HFFc6 (cell line): Measurements from ENCODE around the gene SPECC1L. TPM values are rescaled to one million over a fixed set of nuclear protein-coding genes. Genes with fewer than 3 reads are reported as not detected.

Experiments used
- DNase-seq: peaks from one replicate; pipeline ENCODE4 v3.0.0-alpha.2; 2018
- H3K27ac Mint-ChIP-seq: 2 replicates; pipeline ENCODE4 v1.8.0; 2020; ENCODE audit warnings: mild to moderate bottlenecking, mixed read lengths
- H3K27me3 Mint-ChIP-seq: 2 replicates; pipeline ENCODE4 v1.8.0; 2021; ENCODE audit warnings: mild to moderate bottlenecking, moderate library complexity, mixed read lengths; ENCODE audit not compliant: insufficient read depth
- H3K36me3 Mint-ChIP-seq: 2 replicates; pipeline ENCODE4 v1.8.0; 2021; ENCODE audit warnings: low read depth, mixed read lengths
- H3K4me1 Mint-ChIP-seq: 2 replicates; pipeline ENCODE4 v1.8.0; 2020; ENCODE audit warnings: low read depth, mixed read lengths
- H3K4me3 Mint-ChIP-seq: 2 replicates; pipeline ENCODE4 v1.8.0; 2020; ENCODE audit warnings: mild to moderate bottlenecking, moderate library complexity, mixed read lengths
- H3K9me3 Mint-ChIP-seq: 2 replicates; pipeline ENCODE4 v1.8.0; 2020; ENCODE audit warnings: mild to moderate bottlenecking, mixed read lengths
- total RNA-seq, 6 experiments: library from RNA; stranded (reverse); fragmentation: NEBNext Ultra II Directional; extraction: Animal tissue kit (Norgen Biotek cat#: 25700); gene quantifications; 2 replicates in 1 of 6; 3 replicates in 5 of 6; pipeline ENCODE4 v1.2.3, GENCODE V29; 2021
- TF ChIP-seq, protein P1 (sequence below): fragments of 200-600 bp; sonication (generic); IDR thresholded peaks from 2 replicates; pipeline ENCODE4 v1.5.0; 2021; ENCODE audit warnings: antibody characterized with exemption, mild to moderate bottlenecking

Gene SPECC1L
- total RNA-seq, 6 experiments from 2014 or later, result 47.3 to 61.5 (median 59.1) TPM

DNA sequence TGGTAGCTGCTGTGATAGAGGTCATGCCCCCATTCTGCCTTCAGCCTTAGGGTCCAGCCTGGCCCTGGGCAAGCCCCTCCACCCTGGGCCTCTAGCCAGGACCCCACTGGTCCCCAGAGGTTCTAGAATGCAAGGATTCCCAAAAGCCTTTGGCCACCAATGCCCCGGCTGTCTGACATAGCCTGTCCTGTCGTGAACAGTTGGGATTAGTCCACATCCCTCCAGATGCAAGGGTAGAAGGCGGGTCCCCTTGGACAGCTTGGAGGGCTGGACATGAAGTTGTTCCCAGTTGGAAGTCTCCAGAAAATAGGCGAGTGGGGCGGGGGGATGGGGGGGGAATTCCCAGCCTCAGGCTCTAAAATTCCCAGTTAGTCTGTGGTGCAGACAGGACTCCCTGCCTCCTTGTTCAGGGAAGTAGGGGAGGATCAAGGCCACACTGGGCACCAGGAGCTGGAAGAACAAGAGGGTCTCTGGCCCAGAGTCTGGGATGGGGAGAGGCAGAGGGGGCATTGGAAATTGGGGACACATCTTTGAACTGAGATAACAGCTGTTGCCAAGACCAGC lies 151.6 kb downstream of the SPECC1L start:
- Mint-ChIP-seq H3K27me3 (peaks cover 4% of the 10 kb centered on the region), H3K4me3 (0 out of 2 replicates have a peak overlapping the region, but pooled peaks have one; percentile 42), H3K27ac (no peak overlapping the region), H3K9me3 (no peaks in the 10 kb centered on the region), H3K36me3 (no peaks in the 10 kb centered on the region), H3K4me1 (no peaks in the 10 kb centered on the region)
- TF ChIP-seq, protein P1, sequence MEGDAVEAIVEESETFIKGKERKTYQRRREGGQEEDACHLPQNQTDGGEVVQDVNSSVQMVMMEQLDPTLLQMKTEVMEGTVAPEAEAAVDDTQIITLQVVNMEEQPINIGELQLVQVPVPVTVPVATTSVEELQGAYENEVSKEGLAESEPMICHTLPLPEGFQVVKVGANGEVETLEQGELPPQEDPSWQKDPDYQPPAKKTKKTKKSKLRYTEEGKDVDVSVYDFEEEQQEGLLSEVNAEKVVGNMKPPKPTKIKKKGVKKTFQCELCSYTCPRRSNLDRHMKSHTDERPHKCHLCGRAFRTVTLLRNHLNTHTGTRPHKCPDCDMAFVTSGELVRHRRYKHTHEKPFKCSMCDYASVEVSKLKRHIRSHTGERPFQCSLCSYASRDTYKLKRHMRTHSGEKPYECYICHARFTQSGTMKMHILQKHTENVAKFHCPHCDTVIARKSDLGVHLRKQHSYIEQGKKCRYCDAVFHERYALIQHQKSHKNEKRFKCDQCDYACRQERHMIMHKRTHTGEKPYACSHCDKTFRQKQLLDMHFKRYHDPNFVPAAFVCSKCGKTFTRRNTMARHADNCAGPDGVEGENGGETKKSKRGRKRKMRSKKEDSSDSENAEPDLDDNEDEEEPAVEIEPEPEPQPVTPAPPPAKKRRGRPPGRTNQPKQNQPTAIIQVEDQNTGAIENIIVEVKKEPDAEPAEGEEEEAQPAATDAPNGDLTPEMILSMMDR, result no peak
- no peak for DNase-seq

DNA sequence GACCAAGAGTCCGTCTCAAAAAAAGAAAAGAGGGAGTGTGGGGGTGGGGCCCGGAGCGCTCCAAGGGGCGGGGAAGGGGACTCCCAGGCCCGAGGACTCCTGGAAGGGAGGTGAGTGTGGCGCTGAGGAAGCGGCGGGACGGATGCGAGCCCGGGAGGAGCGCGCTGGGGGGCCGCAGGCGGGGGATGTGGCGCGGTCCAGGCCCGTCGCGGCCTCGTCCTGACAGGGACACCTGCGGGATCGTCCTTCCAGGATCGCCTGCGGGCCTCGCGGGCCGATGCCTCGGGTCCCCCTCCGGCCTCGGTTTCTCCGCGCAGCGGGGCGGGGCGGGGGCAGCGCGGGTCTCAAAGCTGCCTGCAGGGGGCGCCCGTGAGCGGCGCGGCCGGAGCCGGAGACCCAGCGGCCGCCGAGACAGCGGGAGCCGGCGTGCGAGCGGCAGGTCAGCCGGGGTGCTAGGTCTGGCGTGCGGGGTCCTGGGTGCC lies 152.9 kb downstream of the SPECC1L start:
- no peaks in the 10 kb centered on the region for H3K4me1 Mint-ChIP-seq
- peak overlapping the region; percentile 50; the same call in 1 of the 2 replicates for H3K4me3 Mint-ChIP-seq
- no peaks in the 10 kb centered on the region for H3K36me3 Mint-ChIP-seq
- H3K27me3 Mint-ChIP-seq, result peaks cover 4% of the 10 kb centered on the region
- H3K27ac Mint-ChIP-seq, result no peak overlapping the region
- DNase-seq, result no peak
- TF ChIP-seq, protein P1, result peak; percentile 97
- no peaks in the 10 kb centered on the region for H3K9me3 Mint-ChIP-seq

DNA sequence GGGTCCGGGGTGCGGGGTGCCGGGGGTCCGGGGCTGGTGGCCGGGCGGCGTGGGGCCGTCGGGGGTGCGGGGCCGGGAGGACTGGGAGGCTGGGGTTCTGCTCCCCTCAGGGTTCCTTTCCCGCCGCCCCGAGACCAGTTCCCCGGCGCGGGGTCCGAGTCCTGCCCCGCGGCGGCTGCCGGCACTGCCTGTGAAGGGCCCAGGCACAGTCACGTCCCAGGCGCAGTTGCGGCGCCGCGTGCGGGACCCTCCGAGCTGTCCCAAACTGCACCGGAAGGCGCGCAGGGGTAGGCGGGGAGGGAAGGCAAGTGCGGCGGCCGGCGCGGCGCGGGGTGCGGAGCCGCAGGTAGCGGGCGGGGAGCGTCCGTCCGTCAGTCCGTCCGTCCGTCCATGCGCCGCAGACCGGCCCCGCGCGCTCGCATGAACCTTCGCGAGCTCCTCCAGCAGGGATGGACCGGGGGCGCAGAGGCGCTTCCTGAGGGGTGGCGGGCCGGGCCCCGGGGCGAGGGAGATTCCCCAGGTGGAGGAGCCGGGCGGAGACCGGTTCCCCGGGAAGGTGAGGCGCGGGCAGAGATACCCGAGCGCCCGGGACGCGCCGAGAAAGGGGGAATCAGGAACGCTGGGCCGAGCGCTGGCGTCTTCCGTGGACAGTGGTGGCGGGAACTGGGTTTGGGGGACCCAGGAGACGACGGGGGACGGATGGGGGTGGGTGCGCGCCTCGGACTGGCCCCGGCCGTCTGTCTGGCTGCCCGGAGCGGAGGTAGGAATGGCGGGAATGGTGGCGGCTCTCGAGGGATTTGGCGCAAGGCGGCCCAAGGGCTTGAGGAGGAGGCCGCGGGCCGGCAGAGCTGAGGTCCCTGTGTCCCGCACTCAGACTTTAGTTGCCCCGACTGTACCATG lies 153.6 kb downstream of the SPECC1L start:
- Mint-ChIP-seq H3K9me3 (no peaks in the 10 kb centered on the region), H3K36me3 (no peaks in the 10 kb centered on the region), H3K27me3 (peaks cover 4% of the 10 kb centered on the region), H3K4me1 (peaks cover 5% of the 10 kb centered on the region; the same call in 1 of the 2 replicates), H3K4me3 (peak overlapping the region; percentile 26), H3K27ac (no peak overlapping the region)
- DNase-seq, result no peak
- TF ChIP-seq, protein P1, result peak; percentile 41

DNA sequence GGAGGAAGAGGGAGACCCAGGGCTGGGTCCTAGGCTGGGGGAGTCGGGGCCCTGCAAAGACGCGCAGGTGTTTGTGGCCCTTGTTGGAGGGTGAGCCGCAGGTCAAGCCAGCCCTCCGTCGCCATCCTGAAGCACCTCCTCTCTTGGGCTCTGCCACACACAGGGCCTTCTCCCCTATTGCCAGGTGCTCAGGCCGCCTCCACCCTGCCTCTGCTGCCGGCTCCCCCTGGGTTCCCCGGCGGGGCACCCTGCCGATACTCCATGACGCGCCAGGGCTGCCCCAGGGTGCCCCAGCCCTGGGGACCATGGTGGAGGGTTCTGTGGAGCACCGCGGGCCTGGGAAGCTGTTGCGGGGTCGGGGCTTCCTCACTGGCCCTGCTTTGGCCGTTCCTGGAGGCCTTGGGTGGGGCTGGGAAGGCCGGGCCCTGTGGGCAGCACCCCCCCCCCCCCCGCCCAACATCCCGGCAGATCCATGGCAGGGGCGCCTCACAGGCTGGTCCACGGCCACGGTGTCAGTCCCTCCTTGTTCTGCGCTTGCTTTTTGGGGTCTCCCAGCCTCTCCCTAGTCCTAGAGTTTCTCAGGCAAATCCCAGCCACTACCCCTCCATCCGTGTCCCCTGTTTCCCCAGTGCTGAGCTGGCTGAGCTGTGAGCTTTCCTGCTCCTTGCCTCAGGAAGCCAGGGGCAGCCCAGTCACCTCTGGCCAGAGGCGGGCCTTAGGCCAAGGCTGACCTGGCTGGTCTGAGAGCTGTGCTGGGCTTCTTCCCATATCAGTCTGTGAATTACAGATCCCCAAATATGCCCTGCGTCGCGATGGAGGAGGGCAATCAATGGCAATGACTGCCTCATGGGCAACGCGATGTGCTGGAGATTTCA lies 154.5 kb downstream of the SPECC1L start:
- TF ChIP-seq, protein P1, result no peak
- H3K9me3 Mint-ChIP-seq, result no peaks in the 10 kb centered on the region
- DNase-seq, result no peak
- H3K27ac Mint-ChIP-seq, result no peak overlapping the region
- 0 out of 2 replicates have a peak overlapping the region, but pooled peaks have one; percentile 26 for H3K4me3 Mint-ChIP-seq
- H3K4me1 Mint-ChIP-seq, result peaks cover 14% of the 10 kb centered on the region; the same call in 1 of the 2 replicates
- peaks cover 4% of the 10 kb centered on the region for H3K27me3 Mint-ChIP-seq
- H3K36me3 Mint-ChIP-seq, result no peaks in the 10 kb centered on the region

DNA sequence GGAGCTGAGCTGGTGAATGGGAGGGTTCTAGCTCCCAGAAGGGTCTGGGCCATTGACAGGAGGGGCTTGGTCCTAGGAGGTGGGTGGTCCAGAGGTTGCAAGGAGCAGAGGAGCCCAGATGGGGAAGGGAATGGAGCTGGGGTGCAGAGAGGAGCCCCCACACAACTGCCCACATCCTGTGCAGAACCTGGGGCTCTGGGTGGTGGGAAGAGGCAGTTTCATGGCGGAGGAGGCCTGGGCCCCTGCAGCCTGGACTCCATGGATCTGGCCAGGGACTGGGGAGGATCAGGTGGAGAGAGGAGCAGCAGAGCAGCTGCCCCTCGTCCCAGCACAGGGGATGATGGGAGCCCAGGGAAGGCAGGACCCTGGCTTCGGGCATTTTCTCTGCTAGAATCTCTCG lies 155.8 kb downstream of the SPECC1L start:
- Mint-ChIP-seq H3K9me3 (no peaks in the 10 kb centered on the region), H3K36me3 (no peaks in the 10 kb centered on the region), H3K27ac (no peak overlapping the region), H3K4me3 (no peak overlapping the region), H3K27me3 (peaks cover 4% of the 10 kb centered on the region), H3K4me1 (peaks cover 15% of the 10 kb centered on the region; the same call in 1 of the 2 replicates)
- DNase-seq, result no peak
- TF ChIP-seq, protein P1, result no peak
